Gastroesophageal sphincter (tissue), 4 donors: ENCODE data around the gene VDR. TPM values are rescaled to one million over a fixed set of nuclear protein-coding genes. Genes with fewer than 3 reads are reported as not detected.

Experiments
- ATAC-seq: fragments of 150-250 bp; one replicate; pipeline ENCODE4 v1.9.1; 2016; ENCODE audit warnings: mild to moderate bottlenecking, moderate library complexity
- H3K27ac ChIP-seq, 4 donors: fragments of 200-600 bp; sonication (generic) in 3 of 4; 1 replicate in 3 of 4; 2 replicates in 1 of 4; pipeline ENCODE4 v1.5.1; 2016 to 2019
- H3K27me3 ChIP-seq: fragments of 200-600 bp; sonication (generic); one replicate; pipeline ENCODE4 v1.5.1; 2019
- H3K36me3 ChIP-seq, 2 donors: fragments of 200-600 bp; sonication (generic); one replicate each; pipeline ENCODE4 v1.5.1; 2019; ENCODE audit warnings: control low read depth in 1 of 2
- H3K4me1 ChIP-seq, 3 donors: fragments of 200-600 bp; sonication (generic); 1 replicate in 2 of 3; 2 replicates in 1 of 3; pipeline ENCODE4 v1.5.1; 2016 to 2019; ENCODE audit warnings: control low read depth in 2 of 3
- H3K4me3 ChIP-seq, 2 donors: fragments of 200-600 bp; sonication (generic); one replicate each; pipeline ENCODE4 v1.5.1; 2019; ENCODE audit warnings: mild to moderate bottlenecking in 1 of 2, moderate library complexity in 1 of 2
- H3K9me3 ChIP-seq, 3 donors: fragments of 200-600 bp; sonication (generic); one replicate each; pipeline ENCODE4 v1.5.1; 2017 to 2019; ENCODE audit warnings: control low read depth in 2 of 3
- CTCF ChIP-seq, 4 experiments: fragments of 200-600 bp in 2 of 4; fragments of 450-650 bp in 2 of 4; sonication (generic) in 1 of 4; IDR thresholded peaks; one replicate each; pipeline ENCODE4 v1.5.1; 2017 to 2019; ENCODE audit warnings: antibody characterized with exemption in 4 of 4, mild to moderate bottlenecking in 2 of 4, moderate library complexity in 2 of 4
- EP300 ChIP-seq: sonication (generic); formaldehyde crosslinking; IDR thresholded peaks from one replicate; pipeline ENCODE4 v1.6.1; 2017; ENCODE audit warnings: antibody characterized with exemption, mild to moderate bottlenecking
- POLR2A ChIP-seq, 2 donors: fragments of 450-650 bp; IDR thresholded peaks; one replicate each; pipeline ENCODE4 v1.6.1; 2017; ENCODE audit warnings: antibody characterized with exemption in 2 of 2, mild to moderate bottlenecking in 2 of 2, moderate library complexity in 1 of 2
- POLR2AphosphoS5 ChIP-seq: sonication (generic); formaldehyde crosslinking; IDR thresholded peaks from one replicate; pipeline ENCODE4 v1.6.1; 2017; ENCODE audit warnings: antibody characterized with exemption
- WGBS, 2 donors: methylation state at CpG; one replicate each; pipeline ENCODE4 v1.1.5; 2018; ENCODE audit warnings: low coverage in 1 of 2; 5-methylcytosine and 5-hydroxymethylcytosine counted together
- total RNA-seq, 4 donors: library from RNA; depleted of rRNA; stranded (reverse); fragments of >200 nt; gene quantifications; one replicate each; pipeline ENCODE4 v1.1.0, GENCODE V29; 2016

Gene VDR
- total RNA-seq, 4 donors from 2014 or later: 1.2 to 5.5 (median 1.6) TPM

GRCh38 chr12:47851303-47851952 is 53.4 kb downstream of the VDR start:
- Histone ChIP-seq H3K36me3 (no peaks in the 10 kb centered on the region), H3K4me3 (no peak overlapping the region), H3K4me1 (no peaks in the 10 kb centered on the region), H3K27ac (no peak overlapping the region), H3K27me3 (no peaks in the 10 kb centered on the region), H3K9me3 (no peaks in the 10 kb centered on the region)
- WGBS, 2 donors: 100% methylated on average over 1 of the region's 3 CpGs; no CpG with 5 or more reads in 1 of the 2 donors
- ATAC-seq: no peak
- no peak for TF ChIP-seq POLR2A (IDR thresholded peaks at IDR 0.05)
- no peak for TF ChIP-seq EP300
- no peak for TF ChIP-seq POLR2AphosphoS5
- TF ChIP-seq CTCF (IDR thresholded peaks at IDR 0.05): no peak

- TF ChIP-seq POLR2AphosphoS5 (no peak), CTCF (IDR thresholded peaks at IDR 0.05) (no peak), POLR2A (IDR thresholded peaks at IDR 0.05) (no peak)
- no peaks in the 10 kb centered on the region for H3K9me3 ChIP-seq
- H3K27ac ChIP-seq: no peak overlapping the region
- ATAC-seq: no peak
- no peaks in the 10 kb centered on the region for H3K4me1 ChIP-seq
- WGBS, 2 donors: 47 to 61% methylated on average over 8 of the region's 12 CpGs
- H3K27me3 ChIP-seq: no peaks in the 10 kb centered on the region
- no peak overlapping the region for H3K4me3 ChIP-seq
- no peaks in the 10 kb centered on the region for H3K36me3 ChIP-seq
Observed at GRCh38 chr12:47850153-47851084, 54.4 kb downstream of the VDR start.

GRCh38 chr12:47849261-47849660 is 55.5 kb downstream of the VDR start:
- WGBS, 2 donors: 59 to 76% methylated on average over 4 to 5 of the region's 5 CpGs
- Histone ChIP-seq H3K4me1 (peaks cover 0 to 8% (median 0%) of the 10 kb centered on the region in 3 donors), H3K27me3 (peaks cover 6% of the 10 kb centered on the region), H3K36me3 (no peaks in the 10 kb centered on the region), H3K9me3 (no peaks in the 10 kb centered on the region), H3K4me3 (no peak overlapping the region), H3K27ac (no peak overlapping the region)
- no peak for TF ChIP-seq POLR2AphosphoS5
- TF ChIP-seq CTCF (IDR thresholded peaks at IDR 0.05): no peak
- no peak for TF ChIP-seq EP300
- no peak for TF ChIP-seq POLR2A (IDR thresholded peaks at IDR 0.05)
- no peak for ATAC-seq

- 69 to 70% methylated on average over 3 of the region's 5 CpGs for WGBS, 2 donors
- no peak overlapping the region for H3K27ac ChIP-seq
- H3K4me1 ChIP-seq: peaks cover 0 to 8% (median 0%) of the 10 kb centered on the region in 3 donors
- no peak overlapping the region for H3K4me3 ChIP-seq
- peaks cover 6% of the 10 kb centered on the region for H3K27me3 ChIP-seq
- ATAC-seq: no peak
- H3K9me3 ChIP-seq: no peaks in the 10 kb centered on the region
- no peak for TF ChIP-seq POLR2A (IDR thresholded peaks at IDR 0.05)
- no peak for TF ChIP-seq EP300
- TF ChIP-seq CTCF (IDR thresholded peaks at IDR 0.05): no peak
- no peak for TF ChIP-seq POLR2AphosphoS5
- no peaks in the 10 kb centered on the region for H3K36me3 ChIP-seq
Observed at GRCh38 chr12:47848853-47849252, 55.9 kb downstream of the VDR start.
